ENCODE results near the gene TSPOAP1.

The TSPOAP1 gene

GRCh38 chr17:58330538-58330996 lies 2.0 kb upstream of the TSPOAP1 start:
- no peak for DNase-seq (ENCODE audit: low spot score)

GRCh38 chr17:58329810-58330537 lies 1.4 kb upstream of the TSPOAP1 start:
- DNase-seq (ENCODE audit: low spot score) = no peak

- DNase-seq (ENCODE audit: low spot score) = peak; percentile 72
Observed at GRCh38 chr17:58329035-58329809, 627 bp upstream of the TSPOAP1 start.

DNA sequence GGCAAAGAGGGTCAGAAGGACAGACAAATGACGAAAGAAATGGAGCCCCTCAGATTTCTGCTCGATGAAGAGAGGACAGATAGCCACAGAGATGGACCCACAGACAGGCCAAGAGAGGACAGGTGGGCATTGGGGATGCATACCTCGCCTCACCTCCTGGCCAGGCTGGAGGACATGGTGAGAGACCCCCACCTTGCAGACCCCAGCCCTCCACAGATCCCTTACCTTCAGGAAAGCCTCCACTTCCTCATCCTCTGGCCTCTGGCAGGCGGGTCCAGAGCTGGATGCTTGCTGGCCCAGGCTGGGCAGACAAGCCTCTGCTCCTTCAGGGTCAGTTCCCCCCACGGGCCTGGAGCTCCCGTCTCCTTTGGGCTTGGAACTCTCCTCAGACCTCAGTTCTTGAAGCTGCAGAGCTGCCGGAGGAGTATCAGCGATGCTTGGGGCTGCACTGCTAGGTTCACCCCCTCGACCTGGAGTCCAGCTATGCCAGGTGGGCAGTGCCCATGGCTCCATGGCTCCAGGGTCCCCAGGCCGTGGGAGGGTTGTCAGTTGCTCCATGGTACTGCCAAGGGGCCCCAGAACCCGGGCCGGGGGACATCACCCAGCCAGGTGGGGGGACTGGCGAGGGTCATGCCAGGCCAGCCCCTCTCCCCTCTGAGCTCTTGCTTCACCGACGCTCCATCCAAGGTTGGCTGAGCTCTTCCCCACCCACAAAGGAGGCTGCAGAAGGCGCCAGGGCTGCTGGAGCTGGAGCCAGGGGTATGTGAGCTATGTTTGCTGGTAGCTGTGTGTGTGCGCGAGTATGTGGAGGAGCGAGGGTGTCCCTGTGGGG lies 1.0 kb downstream of the TSPOAP1 start:
- no peak for DNase-seq (ENCODE audit: low spot score)

DNA sequence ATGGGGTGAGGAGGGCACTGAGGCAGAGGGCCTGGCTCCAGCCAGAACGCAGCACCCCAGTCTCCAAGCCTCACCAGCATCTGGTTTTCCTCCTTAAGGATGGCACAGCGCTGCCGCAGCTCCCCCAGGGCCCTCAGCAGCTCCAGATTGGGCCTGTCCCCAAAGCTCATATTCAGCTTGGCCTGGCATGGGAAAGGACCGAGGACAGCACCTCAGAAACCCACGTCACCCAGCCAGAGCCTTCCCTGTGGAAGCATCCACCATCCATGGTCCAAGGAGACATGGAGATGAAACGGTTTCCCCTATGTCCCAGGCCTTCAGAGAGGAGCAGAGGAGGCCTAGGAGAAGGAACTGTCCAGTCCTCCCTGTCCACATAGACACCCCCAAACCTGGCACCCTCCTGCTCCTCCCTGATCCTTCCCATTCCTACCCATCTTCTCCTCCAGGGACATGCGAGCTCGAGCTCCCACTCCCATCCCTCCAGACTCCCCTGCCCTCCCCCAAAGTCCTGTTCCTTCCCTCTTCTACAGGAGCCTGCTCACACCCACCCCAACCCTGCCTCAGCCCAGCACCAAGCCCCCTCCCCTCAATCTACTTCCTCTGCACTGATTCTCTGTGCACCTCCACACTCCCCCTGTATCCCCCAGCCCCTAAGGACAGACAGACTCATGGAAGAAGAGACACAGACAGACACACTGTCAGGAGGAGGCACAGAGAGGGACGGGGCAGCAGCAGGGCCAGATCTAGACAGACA lies 1.8 kb downstream of the TSPOAP1 start:
- DNase-seq (ENCODE audit: low spot score) = no peak

- no peak for DNase-seq (ENCODE audit: low spot score)
Observed at GRCh38 chr17:58325976-58326468, 2.6 kb downstream of the TSPOAP1 start.

DNA sequence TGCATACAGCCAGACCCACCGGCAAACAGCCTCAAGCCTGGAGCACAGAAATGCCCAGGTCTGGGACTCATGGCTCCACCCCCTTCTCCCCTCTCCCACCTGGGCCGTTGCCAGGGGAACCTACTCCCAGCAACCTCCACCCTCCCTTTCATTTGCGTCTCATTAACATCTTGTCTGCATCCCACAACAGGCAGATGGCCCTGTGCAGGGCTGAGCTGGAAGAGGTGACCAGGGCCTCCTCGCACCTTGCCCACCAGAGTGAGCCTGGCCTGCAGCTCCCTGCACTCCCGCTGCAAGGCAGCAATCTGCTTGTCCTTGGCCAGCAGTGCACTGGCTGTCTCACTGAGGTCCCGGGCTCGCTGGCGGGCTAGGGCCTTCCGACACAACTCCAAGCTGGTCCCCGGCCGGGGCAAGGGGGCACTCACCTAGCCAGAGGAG lies 3.3 kb downstream of the TSPOAP1 start:
- DNase-seq (ENCODE audit: low spot score) = peak; percentile 85

DNA sequence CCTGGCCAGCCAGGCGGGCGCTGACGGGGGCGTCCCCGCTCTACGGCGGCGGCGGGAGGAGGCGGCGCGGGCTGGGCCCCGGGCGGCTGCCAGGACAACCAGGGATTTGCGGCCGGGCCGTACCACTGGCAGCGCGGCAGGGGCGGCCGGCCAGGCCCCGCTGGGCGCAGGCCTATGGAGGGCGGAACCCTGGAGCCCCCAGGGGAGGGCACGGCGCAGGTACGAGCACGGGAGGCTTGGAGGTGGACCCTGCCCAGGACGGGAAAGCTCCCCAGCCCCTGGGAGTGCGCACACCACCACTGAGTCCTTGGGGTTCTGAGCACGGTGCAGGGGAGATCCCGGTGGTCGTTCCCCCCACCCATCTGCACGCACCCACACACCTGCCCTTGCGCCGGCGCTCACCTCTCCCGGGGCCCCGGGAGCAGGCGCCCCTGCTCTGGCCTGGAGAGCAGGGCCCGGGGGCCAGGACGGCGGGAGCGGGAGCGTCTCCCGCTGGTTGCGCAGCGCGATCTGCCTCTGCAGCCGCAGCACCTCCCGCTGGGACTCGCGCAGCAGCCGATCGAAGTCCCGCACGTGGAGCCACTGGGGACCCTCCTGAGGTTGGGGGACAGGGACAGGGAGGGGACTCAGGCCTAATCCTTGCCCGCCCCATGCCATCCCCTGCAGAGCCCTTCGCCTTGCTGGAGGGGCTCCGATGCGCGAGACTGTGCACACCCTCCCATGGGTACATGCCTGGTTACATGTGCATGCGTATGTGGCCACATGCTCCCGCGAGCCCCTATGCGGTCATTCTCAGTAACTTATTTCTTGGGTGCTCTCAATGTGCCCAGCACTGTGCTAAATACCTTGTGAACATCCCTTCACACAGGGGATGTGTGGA lies 3.9 kb downstream of the TSPOAP1 start:
- DNase-seq (ENCODE audit: low spot score) = peak; percentile 54

DNA sequence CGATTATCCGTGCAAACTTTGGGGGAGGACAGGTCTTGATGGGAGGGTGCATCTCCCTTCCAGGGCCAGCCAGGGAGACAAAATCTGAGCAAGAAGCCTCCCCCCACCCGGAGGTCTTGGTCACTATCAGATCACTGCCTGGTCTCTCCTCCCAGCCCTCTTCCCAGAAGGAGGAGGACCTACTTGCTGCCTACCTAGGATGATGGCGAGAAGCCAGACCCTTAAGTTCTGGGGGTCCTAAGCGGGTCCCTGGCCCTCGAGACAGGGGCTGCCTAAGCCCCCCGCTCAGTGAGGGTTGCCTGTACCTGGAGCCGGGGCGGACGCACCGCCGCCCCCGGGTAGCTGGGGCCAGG lies 4.6 kb downstream of the TSPOAP1 start:
- DNase-seq (ENCODE audit: low spot score) = no peak

GRCh38 chr17:58323366-58324055 lies 5.1 kb downstream of the TSPOAP1 start:
- DNase-seq (ENCODE audit: low spot score) = no peak

DNA sequence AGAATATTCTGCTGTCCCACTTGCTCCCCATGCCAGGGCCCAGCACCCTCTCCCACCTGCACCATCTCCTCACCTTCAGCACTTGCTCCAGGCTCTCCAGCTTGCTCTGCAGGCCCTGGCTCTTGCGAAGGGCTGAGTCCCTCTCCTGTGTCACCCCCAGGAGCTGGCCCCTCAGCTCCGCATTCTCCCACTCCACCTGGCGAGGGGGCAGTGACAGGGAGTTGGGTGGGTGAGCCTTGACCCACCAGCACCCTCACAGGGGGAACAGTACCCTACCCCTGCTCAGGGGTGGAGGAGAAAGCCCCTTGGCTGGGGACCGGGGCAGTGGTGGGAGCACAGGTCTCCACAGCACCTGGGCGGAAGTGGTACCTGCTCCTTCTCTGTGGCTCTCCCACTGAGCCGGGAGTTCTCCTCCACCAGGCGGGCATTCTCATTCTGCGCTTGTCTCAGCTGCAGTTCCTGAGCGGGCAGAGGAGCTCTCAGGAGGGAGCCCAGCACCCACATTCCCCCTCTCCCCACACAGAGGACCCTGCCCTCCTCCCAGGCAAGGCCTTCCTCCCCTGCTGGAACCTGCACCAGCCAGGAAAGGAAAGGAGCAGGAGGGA lies 5.9 kb downstream of the TSPOAP1 start:
- no peak for DNase-seq (ENCODE audit: low spot score)

GRCh38 chr17:58321571-58322525 lies 6.7 kb downstream of the TSPOAP1 start:
- DNase-seq (ENCODE audit: low spot score) = no peak

DNA sequence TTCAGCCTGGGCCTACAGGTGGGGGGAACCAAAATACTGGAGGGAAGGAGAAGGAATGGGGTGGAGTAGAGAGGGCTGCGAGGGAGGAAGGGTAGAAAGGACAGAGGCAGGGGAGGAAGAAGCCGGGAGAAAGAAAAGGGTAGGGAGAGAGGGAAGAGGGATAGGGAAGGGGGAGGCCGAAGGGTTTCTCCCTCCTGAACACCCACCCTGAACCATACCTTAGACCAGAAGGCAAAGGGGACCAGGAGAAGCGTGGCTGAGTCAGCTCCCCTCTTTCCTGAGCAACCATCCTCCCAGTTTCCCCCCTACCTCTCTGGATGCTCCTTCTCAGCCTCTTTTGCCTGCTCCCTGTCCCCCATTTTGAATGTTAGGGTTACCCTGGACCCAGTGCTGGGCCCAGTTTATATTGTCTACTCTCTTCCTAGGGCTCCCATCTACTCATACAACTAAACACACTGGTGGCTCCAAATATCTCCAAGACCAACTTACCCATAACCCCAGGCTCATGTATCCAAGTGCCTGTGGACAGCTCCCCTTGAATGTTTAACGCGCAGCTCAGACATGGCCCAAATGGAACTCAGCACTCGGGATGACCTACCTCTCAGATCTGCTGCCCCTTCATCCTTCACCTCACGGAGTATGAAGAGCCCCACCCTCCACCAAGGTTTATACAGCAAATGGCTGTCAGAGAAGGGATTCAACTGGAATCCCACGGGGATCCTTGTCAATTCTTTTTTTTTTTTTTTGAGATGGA lies 7.8 kb downstream of the TSPOAP1 start:
- DNase-seq (ENCODE audit: low spot score) = no peak

DNA sequence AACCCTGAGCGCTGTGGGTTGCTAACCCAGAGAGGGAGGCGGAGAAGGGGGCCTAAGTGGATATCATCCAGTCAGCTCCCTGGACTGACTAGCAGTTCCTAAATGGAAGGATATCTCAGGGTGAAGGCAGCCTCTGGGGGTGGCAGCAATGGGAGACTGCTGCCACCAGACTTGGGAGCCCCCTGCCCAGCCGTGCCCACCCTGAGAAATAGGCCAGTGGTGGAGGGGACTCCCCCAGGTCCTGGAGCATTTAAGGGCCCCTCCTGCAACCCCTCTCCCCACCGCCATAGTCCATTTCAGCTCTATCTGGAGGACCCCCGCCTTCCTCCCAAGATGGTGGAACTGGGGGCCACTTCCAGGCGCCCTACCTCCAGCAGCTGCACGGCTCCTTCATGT lies 8.4 kb downstream of the TSPOAP1 start:
- DNase-seq (ENCODE audit: low spot score) = no peak

GRCh38 chr17:58319173-58320162 lies 9.1 kb downstream of the TSPOAP1 start:
- DNase-seq (ENCODE audit: low spot score) = no peak

DNA sequence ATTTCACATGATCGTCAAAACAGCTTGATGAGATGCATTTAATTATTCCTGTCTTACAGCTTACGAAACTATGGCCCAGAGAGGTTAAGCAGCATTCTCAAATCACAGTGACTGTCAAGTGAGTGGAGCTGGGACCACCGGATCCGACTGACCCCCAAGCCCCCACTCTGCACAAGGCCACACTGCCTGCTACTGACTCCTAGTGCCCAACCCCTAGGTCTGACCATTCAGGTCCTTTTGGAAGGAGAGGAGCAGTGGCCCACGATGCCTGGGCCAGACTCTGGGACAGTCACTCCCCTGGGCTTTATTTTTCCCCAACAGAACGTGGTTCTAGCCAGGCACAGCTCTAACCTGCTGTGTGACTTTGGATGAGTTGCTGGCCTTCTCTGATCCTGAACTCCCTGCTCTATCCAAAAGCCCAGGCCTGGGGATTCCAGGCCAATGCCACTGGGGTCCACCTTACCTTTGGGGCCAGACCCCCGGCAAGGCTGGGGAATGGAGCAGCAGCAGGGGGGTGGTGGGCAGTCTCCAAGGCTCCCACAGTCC lies 9.9 kb downstream of the TSPOAP1 start:
- DNase-seq (ENCODE audit: low spot score) = no peak

Data from SK-N-DZ (cell line).